GM12875 (cell line): ENCODE results near the gene ZBTB47.

Experiments
- H3K4me3 ChIP-seq: one replicate; pipeline ENCODE4 v1.5.1; 2011; ENCODE audit warnings: low read depth, low read length, control low read depth
- TF ChIP-seq, protein P1 (sequence below): IDR thresholded peaks from 2 replicates; pipeline ENCODE4 v1.5.1; 2011; ENCODE audit warnings: low read depth, mild to moderate bottlenecking, control low read depth, inconsistent platforms, low read length, moderate library complexity, borderline replicate concordance; ENCODE audit not compliant: insufficient read depth

Gene ZBTB47

GRCh38 chr3:42698911-42699230 lies 45.4 kb downstream of the ZBTB47 start:
- H3K4me3 ChIP-seq: no peak overlapping the region
- TF ChIP-seq, protein P1, sequence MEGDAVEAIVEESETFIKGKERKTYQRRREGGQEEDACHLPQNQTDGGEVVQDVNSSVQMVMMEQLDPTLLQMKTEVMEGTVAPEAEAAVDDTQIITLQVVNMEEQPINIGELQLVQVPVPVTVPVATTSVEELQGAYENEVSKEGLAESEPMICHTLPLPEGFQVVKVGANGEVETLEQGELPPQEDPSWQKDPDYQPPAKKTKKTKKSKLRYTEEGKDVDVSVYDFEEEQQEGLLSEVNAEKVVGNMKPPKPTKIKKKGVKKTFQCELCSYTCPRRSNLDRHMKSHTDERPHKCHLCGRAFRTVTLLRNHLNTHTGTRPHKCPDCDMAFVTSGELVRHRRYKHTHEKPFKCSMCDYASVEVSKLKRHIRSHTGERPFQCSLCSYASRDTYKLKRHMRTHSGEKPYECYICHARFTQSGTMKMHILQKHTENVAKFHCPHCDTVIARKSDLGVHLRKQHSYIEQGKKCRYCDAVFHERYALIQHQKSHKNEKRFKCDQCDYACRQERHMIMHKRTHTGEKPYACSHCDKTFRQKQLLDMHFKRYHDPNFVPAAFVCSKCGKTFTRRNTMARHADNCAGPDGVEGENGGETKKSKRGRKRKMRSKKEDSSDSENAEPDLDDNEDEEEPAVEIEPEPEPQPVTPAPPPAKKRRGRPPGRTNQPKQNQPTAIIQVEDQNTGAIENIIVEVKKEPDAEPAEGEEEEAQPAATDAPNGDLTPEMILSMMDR: no peak

DNA sequence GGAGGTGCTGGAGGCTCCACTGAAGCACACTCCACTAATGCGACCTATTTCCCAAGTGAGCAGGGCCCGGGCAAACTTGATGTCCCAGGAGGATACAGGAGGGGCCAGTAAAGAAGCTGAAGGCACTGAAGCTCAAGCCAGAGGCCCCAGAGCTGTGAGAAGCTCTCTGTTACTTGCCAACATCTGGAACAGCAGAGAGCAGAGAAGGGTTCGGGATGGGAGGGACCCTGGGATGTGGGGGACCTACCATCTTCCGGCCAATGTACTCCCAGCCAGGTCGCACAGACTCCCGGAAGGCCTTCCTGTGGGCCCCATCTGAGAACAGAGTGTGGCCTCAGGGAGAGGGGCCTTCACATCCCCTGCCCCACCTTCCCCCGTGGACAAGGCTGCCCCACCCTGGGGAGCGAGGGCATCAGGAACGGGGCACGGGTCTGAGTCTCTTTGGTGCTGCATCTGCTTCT lies 46.0 kb downstream of the ZBTB47 start:
- TF ChIP-seq, protein P1: no peak
- H3K4me3 ChIP-seq: no peak overlapping the region

- TF ChIP-seq, protein P1: no peak
- H3K4me3 ChIP-seq: no peak overlapping the region
Observed at GRCh38 chr3:42700366-42701288, 47.1 kb downstream of the ZBTB47 start.

DNA sequence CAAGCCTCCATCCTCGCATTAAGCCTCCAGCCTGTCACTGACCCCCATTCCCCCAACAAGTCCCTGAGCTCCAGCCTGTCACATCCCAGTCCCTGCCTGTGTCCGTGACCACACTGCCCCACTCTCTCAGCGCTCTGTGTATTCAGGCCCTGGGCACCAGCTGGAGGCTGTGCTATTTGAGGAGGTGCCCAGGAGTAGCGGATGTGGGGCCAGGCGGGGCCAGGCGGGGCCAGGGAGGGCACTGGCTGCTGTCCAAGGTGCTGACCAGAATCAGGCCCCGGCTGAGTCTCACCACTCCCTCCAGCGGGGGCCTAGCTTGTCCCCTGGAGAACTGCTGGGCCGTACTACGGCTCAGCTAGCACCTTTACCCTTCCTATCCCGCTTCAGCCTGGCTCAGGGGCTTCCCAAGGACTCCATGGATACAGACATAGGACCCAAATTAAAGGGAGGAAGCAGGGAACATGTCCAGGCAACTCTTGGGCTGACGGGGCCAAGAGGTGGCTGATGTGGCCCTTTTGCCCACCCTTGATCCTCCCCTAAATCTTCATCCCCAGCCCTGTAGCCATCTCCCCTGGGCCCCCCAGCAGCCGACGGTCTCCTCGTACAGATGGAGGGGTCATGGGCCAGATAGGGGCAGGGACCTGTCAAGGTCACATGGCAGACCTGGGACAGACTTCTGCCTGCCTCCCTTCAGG lies 48.0 kb downstream of the ZBTB47 start:
- H3K4me3 ChIP-seq: no peak overlapping the region
- TF ChIP-seq, protein P1: no peak

GRCh38 chr3:42702066-42702951 lies 48.8 kb downstream of the ZBTB47 start, which contains the start of gene HHATL:
Gene HHATL (minus strand): TSS chr3:42702798. CDS start chr3:42700826, 1,972 bp downstream.
- TF ChIP-seq, protein P1: no peak
- H3K4me3 ChIP-seq: no peak within 1 kb of the TSS

GRCh38 chr3:42702982-42703694 lies 49.6 kb downstream of the ZBTB47 start:
- TF ChIP-seq, protein P1: no peak

More at GRCh38 chr3:42702982-42703694, 49.6 kb downstream of the ZBTB47 start:
- no peak overlapping the region for H3K4me3 ChIP-seq
